Thyroid gland (tissue), 4 donors: ENCODE data around the gene UCK1. TPM values are rescaled to one million over a fixed set of nuclear protein-coding genes. Genes with fewer than 3 reads are reported as not detected.
"Not testable (repeated sequence)": the region's sequence is repeated elsewhere in the genome, so short reads cannot be mapped to it uniquely, and the experiment has no call there.

ENCODE experiments used
- DNase-seq, 2 donors: peaks; one replicate each; pipeline ENCODE4 v3.0.0-alpha.2; 2019
- H3K27ac ChIP-seq, 3 donors: fragments of 200-600 bp; sonication (generic); 1 replicate in 2 of 3; 2 replicates in 1 of 3; pipeline ENCODE4 v1.5.1; 2016 to 2019; ENCODE audit warnings: mild to moderate bottlenecking in 1 of 3, moderate library complexity in 1 of 3
- H3K27me3 ChIP-seq: fragments of 200-600 bp; sonication (generic); one replicate; pipeline ENCODE4 v1.5.1; 2019
- H3K36me3 ChIP-seq, 2 donors: fragments of 200-600 bp; sonication (generic); one replicate each; pipeline ENCODE4 v1.5.1; 2016 to 2019
- H3K4me1 ChIP-seq, 2 donors: fragments of 200-600 bp; sonication (generic); one replicate each; pipeline ENCODE4 v1.5.1; 2017 to 2019
- H3K4me3 ChIP-seq, 3 donors: fragments of 200-600 bp; sonication (generic); replicated peaks in 1 of 3; 1 replicate in 2 of 3; 2 replicates in 1 of 3; pipeline ENCODE4 v1.5.1; 2016; ENCODE audit warnings: mild to moderate bottlenecking in 1 of 3
- H3K9me3 ChIP-seq: fragments of 200-600 bp; sonication (generic); one replicate; pipeline ENCODE4 v1.5.1; 2017
- POLR2A ChIP-seq, 2 donors: fragments of 450-650 bp; IDR thresholded peaks; one replicate each; pipeline ENCODE4 v1.6.1; 2017; ENCODE audit warnings: antibody characterized with exemption in 2 of 2, mild to moderate bottlenecking in 2 of 2, moderate library complexity in 1 of 2
- WGBS, 2 donors: methylation state at CpG; one replicate each; pipeline ENCODE4 v1.1.5; 2017; 5-methylcytosine and 5-hydroxymethylcytosine counted together
- intact Hi-C: fragments of 100-400 bp; cut with DNase I; formaldehyde crosslinking; loops from one replicate; pipeline ENCODE4 v1.15.1; 2023
- total RNA-seq, 4 donors: library from RNA; depleted of rRNA; stranded (reverse); fragments of >200 nt; gene quantifications; one replicate each; pipeline ENCODE4 v1.2.3, GENCODE V29; 2016
- TF ChIP-seq, protein P1 (sequence below), 6 experiments: fragments of 200-600 bp in 3 of 6; fragments of 450-650 bp in 3 of 6; sonication (generic) in 3 of 6; IDR thresholded peaks; one replicate each; pipeline ENCODE4 v1.5.1; 2016 to 2019; ENCODE audit warnings: antibody characterized with exemption in 6 of 6, mild to moderate bottlenecking in 2 of 6, inconsistent platforms in 1 of 6, moderate library complexity in 1 of 6

The UCK1 gene
- total RNA-seq, 4 donors from 2014 or later: 39.3 to 57.0 (median 49.3) TPM

DNA sequence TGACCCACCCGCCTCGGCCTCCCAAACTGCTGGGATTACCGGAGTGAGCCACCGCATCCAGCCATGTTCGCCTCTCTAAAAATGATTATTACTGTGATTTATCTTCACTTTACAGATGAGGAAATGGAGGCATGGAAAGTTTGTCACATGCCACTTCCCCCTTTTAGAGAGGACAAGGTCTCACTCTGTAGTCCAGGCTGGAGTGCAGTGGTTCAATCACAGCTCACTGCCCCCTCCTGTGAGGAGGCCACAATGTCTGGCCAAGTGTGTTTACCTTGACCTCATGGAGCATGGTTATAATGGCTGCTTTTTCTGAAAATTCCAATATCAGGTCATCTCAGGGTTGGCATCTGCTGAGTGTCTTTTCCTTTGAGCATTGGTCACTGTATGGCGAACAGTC lies 21.0 kb upstream of the UCK1 start:
- intact Hi-C loops: no loop called here
- DNase-seq: no peak
- H3K9me3 ChIP-seq: no peaks in the 10 kb centered on the region
- no peak overlapping the region for H3K4me3 ChIP-seq
- TF ChIP-seq POLR2A (IDR thresholded peaks at IDR 0.05): no peak
- TF ChIP-seq, protein P1, sequence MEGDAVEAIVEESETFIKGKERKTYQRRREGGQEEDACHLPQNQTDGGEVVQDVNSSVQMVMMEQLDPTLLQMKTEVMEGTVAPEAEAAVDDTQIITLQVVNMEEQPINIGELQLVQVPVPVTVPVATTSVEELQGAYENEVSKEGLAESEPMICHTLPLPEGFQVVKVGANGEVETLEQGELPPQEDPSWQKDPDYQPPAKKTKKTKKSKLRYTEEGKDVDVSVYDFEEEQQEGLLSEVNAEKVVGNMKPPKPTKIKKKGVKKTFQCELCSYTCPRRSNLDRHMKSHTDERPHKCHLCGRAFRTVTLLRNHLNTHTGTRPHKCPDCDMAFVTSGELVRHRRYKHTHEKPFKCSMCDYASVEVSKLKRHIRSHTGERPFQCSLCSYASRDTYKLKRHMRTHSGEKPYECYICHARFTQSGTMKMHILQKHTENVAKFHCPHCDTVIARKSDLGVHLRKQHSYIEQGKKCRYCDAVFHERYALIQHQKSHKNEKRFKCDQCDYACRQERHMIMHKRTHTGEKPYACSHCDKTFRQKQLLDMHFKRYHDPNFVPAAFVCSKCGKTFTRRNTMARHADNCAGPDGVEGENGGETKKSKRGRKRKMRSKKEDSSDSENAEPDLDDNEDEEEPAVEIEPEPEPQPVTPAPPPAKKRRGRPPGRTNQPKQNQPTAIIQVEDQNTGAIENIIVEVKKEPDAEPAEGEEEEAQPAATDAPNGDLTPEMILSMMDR (IDR thresholded peaks at IDR 0.05): no peak
- no peaks in the 10 kb centered on the region for H3K27me3 ChIP-seq
- 75 to 87% methylated on average over 6 of the region's 6 CpGs for WGBS, 2 donors
- no peak overlapping the region for H3K27ac ChIP-seq
- H3K36me3 ChIP-seq: no peaks in the 10 kb centered on the region
- peaks cover 0 to under 1% of the 10 kb centered on the region in 2 donors for H3K4me1 ChIP-seq

- Histone ChIP-seq H3K4me1 (peaks cover 9 to 17% of the 10 kb centered on the region in 2 donors), H3K27me3 (peaks cover 11% of the 10 kb centered on the region)
- 49 to 59% methylated on average over 8 of the region's 8 CpGs for WGBS, 2 donors
- H3K9me3 ChIP-seq, intact Hi-C loops, H3K27ac ChIP-seq, DNase-seq, H3K36me3 ChIP-seq, H3K4me3 ChIP-seq: not testable (repeated sequence)
These were observed 19.4 kb upstream of the UCK1 start for GRCh38 chr9:131550465-131550864.

DNA sequence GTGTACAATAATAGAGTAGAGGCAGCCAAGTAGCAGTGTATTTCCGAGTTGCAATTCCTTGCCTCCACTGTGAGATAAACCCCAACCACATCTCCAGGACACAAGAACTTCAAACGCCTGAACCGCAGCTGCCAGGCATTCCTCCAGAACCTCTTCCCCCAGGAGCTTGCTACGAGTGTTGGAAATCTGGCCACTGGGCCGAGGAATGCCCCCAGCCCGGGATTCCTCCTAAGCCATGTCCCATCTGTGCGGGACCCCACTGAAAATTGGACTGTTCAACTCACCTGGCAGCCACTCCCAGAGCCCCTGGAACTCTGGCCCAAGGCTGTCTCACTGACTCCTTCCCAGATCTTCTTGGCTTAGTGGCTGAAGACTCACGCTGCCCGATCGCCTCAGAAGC lies 18.1 kb upstream of the UCK1 start:
- intact Hi-C loops, H3K27ac ChIP-seq, H3K9me3 ChIP-seq, H3K36me3 ChIP-seq, H3K4me3 ChIP-seq, DNase-seq: not testable (repeated sequence)
- Histone ChIP-seq H3K27me3 (peaks cover 16% of the 10 kb centered on the region), H3K4me1 (peaks cover 11 to 21% of the 10 kb centered on the region in 2 donors)
- WGBS, 2 donors: 79 to 87% methylated on average over 7 to 10 of the region's 10 CpGs

- DNase-seq: no peak
- no peak overlapping the region for H3K4me3 ChIP-seq
- WGBS, 2 donors: 2 to 5% methylated on average over 16 to 33 of the region's 49 CpGs
- no peaks in the 10 kb centered on the region for H3K36me3 ChIP-seq
- H3K27me3 ChIP-seq: peaks cover 16% of the 10 kb centered on the region
- H3K9me3 ChIP-seq: no peaks in the 10 kb centered on the region
- TF ChIP-seq, protein P1 (IDR thresholded peaks at IDR 0.05): peak in 1 of 6 experiments; percentile 10
- TF ChIP-seq POLR2A (IDR thresholded peaks at IDR 0.05): no peak
- intact Hi-C loops: no loop called here
- H3K27ac ChIP-seq: no peak overlapping the region
- peaks cover 11 to 21% of the 10 kb centered on the region in 2 donors for H3K4me1 ChIP-seq
These were observed 15.4 kb upstream of the UCK1 start for GRCh38 chr9:131546336-131547084.

- TF ChIP-seq POLR2A (IDR thresholded peaks at IDR 0.05): no peak
- TF ChIP-seq, protein P1 (IDR thresholded peaks at IDR 0.05): no peak
- H3K36me3 ChIP-seq: no peaks in the 10 kb centered on the region
- peaks cover 11 to 21% of the 10 kb centered on the region in 2 donors for H3K4me1 ChIP-seq
- intact Hi-C loops: no loop called here
- no peak overlapping the region for H3K4me3 ChIP-seq
- H3K27me3 ChIP-seq: peaks cover 16% of the 10 kb centered on the region
- 1 to 3% methylated on average over 12 to 23 of the region's 30 CpGs for WGBS, 2 donors
- H3K27ac ChIP-seq: no peak overlapping the region
- H3K9me3 ChIP-seq: no peaks in the 10 kb centered on the region
- DNase-seq: no peak
These were observed 14.8 kb upstream of the UCK1 start for GRCh38 chr9:131545786-131546335.
